Endodermal cell (in vitro differentiated cells): ENCODE data around the gene NT5C. TPM values are rescaled to one million over a fixed set of nuclear protein-coding genes. Genes with fewer than 3 reads are reported as not detected.

Experiments used
- DNase-seq: peaks from one replicate; pipeline ENCODE4 v3.0.0-alpha.2; 2017
- H3K27ac ChIP-seq: 2 replicates; pipeline ENCODE4 v1.5.1; 2013; ENCODE audit warnings: mild to moderate bottlenecking, low read depth, low read length, moderate library complexity
- H3K27me3 ChIP-seq: 2 replicates; pipeline ENCODE4 v1.6.1; 2013; ENCODE audit warnings: mild to moderate bottlenecking, low read length, moderate library complexity; ENCODE audit not compliant: insufficient read depth, control insufficient read depth, poor library complexity, severe bottlenecking
- H3K36me3 ChIP-seq: 2 replicates; pipeline ENCODE4 v1.7.0; 2013; ENCODE audit warnings: mild to moderate bottlenecking, low read length, moderate library complexity; ENCODE audit not compliant: control insufficient read depth, insufficient read depth
- H3K4me1 ChIP-seq: one replicate; pipeline ENCODE4 v1.7.0; 2013; ENCODE audit warnings: low read length; ENCODE audit not compliant: control insufficient read depth, insufficient read depth
- H3K4me3 ChIP-seq: 2 replicates; pipeline ENCODE4 v1.5.1; 2013; ENCODE audit warnings: mild to moderate bottlenecking, low read length, moderate library complexity
- H3K9ac ChIP-seq: 2 replicates; pipeline ENCODE4 v1.6.1; 2013; ENCODE audit warnings: mild to moderate bottlenecking, low read length, moderate library complexity; ENCODE audit not compliant: poor library complexity, severe bottlenecking; ENCODE audit errors: extremely low read depth
- H3K9me3 ChIP-seq: 2 replicates; pipeline ENCODE4 v1.6.1; 2013; ENCODE audit warnings: mild to moderate bottlenecking, low read length, moderate library complexity; ENCODE audit not compliant: control insufficient read depth
- H3K27ac Mint-ChIP-seq: 2 replicates; pipeline ENCODE4 v1.8.0; 2020; ENCODE audit warnings: mixed read lengths
- H3K27me3 Mint-ChIP-seq: 2 replicates; pipeline ENCODE4 v1.8.0; 2021; ENCODE audit warnings: mild to moderate bottlenecking, mixed read lengths; ENCODE audit not compliant: insufficient read depth
- H3K36me3 Mint-ChIP-seq: 2 replicates; pipeline ENCODE4 v1.8.0; 2020; ENCODE audit warnings: low read depth, mixed read lengths
- H3K4me1 Mint-ChIP-seq: 2 replicates; pipeline ENCODE4 v1.8.0; 2020; ENCODE audit warnings: mixed read lengths
- H3K4me3 Mint-ChIP-seq: 2 replicates; pipeline ENCODE4 v1.8.0; 2020; ENCODE audit warnings: mild to moderate bottlenecking, moderate library complexity, mixed read lengths
- H3K9me3 Mint-ChIP-seq: 2 replicates; pipeline ENCODE4 v1.8.0; 2020; ENCODE audit warnings: mild to moderate bottlenecking, mixed read lengths
- WGBS, 2 experiments: methylation state at CpG; one replicate each; pipeline versions ENCODE4 v1.1.5 to v1.1.7; 2013; ENCODE audit warnings: missing lambda C conversion rate in 2 of 2, mixed read lengths in 1 of 2; ENCODE audit not compliant: insufficient coverage in 1 of 2, insufficient read length in 1 of 2; 5-methylcytosine and 5-hydroxymethylcytosine counted together
- long read RNA-seq, 4 experiments: library from polyadenylated mRNA in 2 of 4; library from RNA in 1 of 4; library from capped mRNA in 1 of 4; stranded (forward) in 3 of 4; unstranded in 1 of 4; transcript quantifications; one replicate each; pipeline ENCODE4 v2.0.0, GENCODE V29; 2020 to 2021; ENCODE audit warnings: inconsistent platforms in 1 of 4
- polyA plus RNA-seq, 2 experiments: library from polyadenylated mRNA; stranded (reverse); fragments of 50-300 nt; gene quantifications; one replicate each; pipeline ENCODE4 v1.2.3, GENCODE V29; 2013
- total RNA-seq, 2 donors: library from RNA; stranded (reverse); fragmentation: NEBNext Ultra II Directional in 1 of 2; extraction: Animal tissue kit (Norgen Biotek cat#: 25700) in 1 of 2; gene quantifications; 2 replicates in 1 of 2; 3 replicates in 1 of 2; pipeline ENCODE4 v1.2.1, GENCODE V29; 2021
- TF ChIP-seq, protein P1 (sequence below): fragments of 200-600 bp; sonication (generic); conservative IDR thresholded peaks from 2 replicates; pipeline ENCODE4 v1.5.0; 2021; ENCODE audit warnings: antibody characterized with exemption, mild to moderate bottlenecking

Gene NT5C
- total RNA-seq: 10 to 100 TPM; 69.1 to 80.3 TPM
- 71.1 TPM for polyA plus RNA-seq (2013, experiment 1 of 2)
- 57.0 TPM for polyA plus RNA-seq (2013, experiment 2 of 2)
- long read RNA-seq, experiment 1, transcript NT5C-201 (5 exons, 954 nt): major isoform, 29 of 46 reads
- long read RNA-seq, experiment 1, partial matches to known transcripts: 1 of 46 reads
- long read RNA-seq, experiment 1, other reads (novel, unspliced or antisense): 12 of 46 reads
- long read RNA-seq, experiment 2, transcript NT5C-201 (5 exons, 954 nt): major isoform, 41 of 58 reads
- long read RNA-seq, experiment 2, partial matches to known transcripts: 0 of 58 reads
- long read RNA-seq, experiment 2, other reads (novel, unspliced or antisense): 10 of 58 reads
- long read RNA-seq, experiment 3, transcript NT5C-206 (4 exons, 726 nt): minor isoform, 10 of 131 reads
- long read RNA-seq, experiment 3, transcript NT5C-214 (2 exons, 503 nt): minor isoform, 10 of 131 reads
- long read RNA-seq, experiment 3, transcript NT5C-201 (5 exons, 954 nt): major isoform, 51 of 131 reads
- long read RNA-seq, experiment 3, transcript NT5C-213 (3 exons, 1,315 nt): minor isoform, 9 of 131 reads
- long read RNA-seq, experiment 3, partial matches to known transcripts: 6 of 131 reads
- long read RNA-seq, experiment 3, other reads (novel, unspliced or antisense): 30 of 131 reads
- long read RNA-seq, experiment 4, partial matches to known transcripts: 1 of 6 reads
- long read RNA-seq, experiment 4, other reads (novel, unspliced or antisense): 1 of 6 reads

DNA sequence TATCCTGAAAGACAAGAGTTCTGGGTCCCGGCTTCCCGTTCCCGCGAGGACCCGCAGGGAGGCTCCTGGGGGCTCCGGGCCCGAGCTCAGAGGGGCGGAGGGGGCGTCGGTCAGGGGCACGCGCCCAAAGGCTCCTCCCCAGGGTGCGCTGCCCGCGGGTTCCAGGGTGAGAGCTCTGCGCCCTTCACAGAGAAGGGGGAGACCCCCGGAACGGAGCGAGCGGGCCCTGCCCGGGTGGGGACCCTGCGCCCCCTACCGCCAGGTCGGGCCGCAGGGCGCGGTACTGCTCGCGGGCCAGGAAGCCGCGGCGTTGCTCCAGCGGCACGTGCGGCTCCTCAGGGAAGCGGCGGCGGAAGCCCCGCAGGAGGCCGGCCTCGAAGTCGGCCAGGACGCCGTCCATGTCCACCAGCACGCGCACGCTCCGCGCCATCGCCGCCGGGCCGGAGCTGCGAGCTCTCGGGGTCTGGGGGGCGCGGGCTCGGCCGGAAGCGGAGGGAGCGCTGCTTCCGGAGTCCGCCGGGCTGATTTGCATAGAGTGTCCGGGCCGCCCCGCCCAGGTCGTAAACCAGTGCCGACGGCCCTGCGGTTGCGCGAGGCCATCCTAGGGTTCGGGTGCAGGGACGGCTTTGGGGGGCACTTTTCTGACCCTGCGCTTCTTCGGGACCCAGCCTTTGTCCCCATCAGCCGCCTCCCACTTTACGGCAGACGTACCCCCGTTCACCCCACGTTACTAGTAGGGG, at the start of gene NT5C:
NT5C (minus strand) TSS at position 465 of the 740 bp plus-strand sequence; CDS start at position 430, 35 bp downstream.
- Histone ChIP-seq H3K27me3 (no peaks in the 10 kb centered on the region), H3K27ac (peak within 1 kb of the TSS; percentile 86), H3K4me1 (peaks cover 3% of the 10 kb centered on the region), H3K36me3 (peaks cover 41% of the 10 kb centered on the region), H3K4me3 (peak within 1 kb of the TSS; percentile 83), H3K9me3 (no peaks in the 10 kb centered on the region), H3K9ac (peak within 1 kb of the TSS; percentile 73)
- Mint-ChIP-seq H3K9me3 (no peaks in the 10 kb centered on the region), H3K27ac (peak within 1 kb of the TSS; percentile 90), H3K27me3 (no peaks in the 10 kb centered on the region), H3K4me1 (peaks cover 4% of the 10 kb centered on the region), H3K4me3 (peak within 1 kb of the TSS; percentile 79), H3K36me3 (peaks cover 24% of the 10 kb centered on the region)
- TF ChIP-seq, protein P1, sequence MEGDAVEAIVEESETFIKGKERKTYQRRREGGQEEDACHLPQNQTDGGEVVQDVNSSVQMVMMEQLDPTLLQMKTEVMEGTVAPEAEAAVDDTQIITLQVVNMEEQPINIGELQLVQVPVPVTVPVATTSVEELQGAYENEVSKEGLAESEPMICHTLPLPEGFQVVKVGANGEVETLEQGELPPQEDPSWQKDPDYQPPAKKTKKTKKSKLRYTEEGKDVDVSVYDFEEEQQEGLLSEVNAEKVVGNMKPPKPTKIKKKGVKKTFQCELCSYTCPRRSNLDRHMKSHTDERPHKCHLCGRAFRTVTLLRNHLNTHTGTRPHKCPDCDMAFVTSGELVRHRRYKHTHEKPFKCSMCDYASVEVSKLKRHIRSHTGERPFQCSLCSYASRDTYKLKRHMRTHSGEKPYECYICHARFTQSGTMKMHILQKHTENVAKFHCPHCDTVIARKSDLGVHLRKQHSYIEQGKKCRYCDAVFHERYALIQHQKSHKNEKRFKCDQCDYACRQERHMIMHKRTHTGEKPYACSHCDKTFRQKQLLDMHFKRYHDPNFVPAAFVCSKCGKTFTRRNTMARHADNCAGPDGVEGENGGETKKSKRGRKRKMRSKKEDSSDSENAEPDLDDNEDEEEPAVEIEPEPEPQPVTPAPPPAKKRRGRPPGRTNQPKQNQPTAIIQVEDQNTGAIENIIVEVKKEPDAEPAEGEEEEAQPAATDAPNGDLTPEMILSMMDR: peak; percentile 94
- DNase-seq: peak; percentile 97
- WGBS, 2 experiments: 3 to 4% methylated on average over 60 to 82 of the region's 82 CpGs

DNA sequence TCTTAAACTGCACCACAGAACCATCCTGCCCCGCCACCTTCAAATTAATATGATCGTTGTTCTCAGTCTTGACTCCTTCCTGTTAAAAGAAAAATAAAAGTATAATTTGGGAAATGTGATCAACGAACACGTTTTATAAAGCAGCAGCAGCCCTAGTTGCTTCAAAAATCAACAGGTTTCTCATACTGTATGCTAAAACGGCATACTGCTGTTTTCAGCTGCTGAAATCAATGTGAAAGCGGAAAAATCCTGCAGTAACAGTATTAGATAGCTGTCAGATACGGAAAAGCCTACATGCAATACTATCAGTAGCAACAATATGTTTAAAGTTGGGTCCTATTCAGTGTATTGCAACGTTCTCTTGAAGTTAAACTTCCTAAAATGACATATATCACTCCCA, 49.6 kb upstream of the NT5C start:
- peak overlapping the region; percentile 91 for H3K27ac Mint-ChIP-seq
- Histone ChIP-seq H3K36me3 (peaks cover 46% of the 10 kb centered on the region), H3K27ac (no peak overlapping the region), H3K9ac (peak overlapping the region; percentile 96), H3K4me1 (no peaks in the 10 kb centered on the region), H3K9me3 (no peaks in the 10 kb centered on the region), H3K27me3 (no peaks in the 10 kb centered on the region), H3K4me3 (peak overlapping the region; percentile 92)
- peaks cover 18% of the 10 kb centered on the region for H3K4me1 Mint-ChIP-seq
- TF ChIP-seq, protein P1: no peak
- no peaks in the 10 kb centered on the region for H3K27me3 Mint-ChIP-seq
- H3K4me3 Mint-ChIP-seq: peak overlapping the region; percentile 86
- H3K9me3 Mint-ChIP-seq: no peaks in the 10 kb centered on the region
- 30 to 35% methylated on average over 6 to 7 of the region's 8 CpGs for WGBS, 2 experiments
- no peak for DNase-seq
- peaks cover 34% of the 10 kb centered on the region for H3K36me3 Mint-ChIP-seq

DNA sequence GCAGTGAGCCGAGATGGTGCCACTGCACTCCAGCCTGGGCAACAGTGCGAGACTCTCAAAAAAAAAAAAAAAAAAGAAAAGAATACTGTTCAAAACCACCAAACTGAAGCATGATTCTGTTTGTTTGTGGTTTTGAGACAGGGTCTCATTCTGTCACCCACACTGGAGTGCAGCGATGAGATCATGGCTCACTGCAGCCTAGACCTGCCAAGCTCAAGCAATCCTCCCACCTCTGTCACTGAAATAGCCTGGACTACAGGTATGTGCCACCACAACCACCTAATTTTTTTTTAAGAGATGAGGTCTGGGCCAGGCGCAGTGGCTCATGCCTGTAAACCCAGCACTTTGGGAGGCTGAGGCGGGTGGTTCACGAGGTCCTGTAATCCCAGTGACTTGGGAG, 46.9 kb upstream of the NT5C start:
- H3K4me1 Mint-ChIP-seq: peaks cover 9% of the 10 kb centered on the region
- Histone ChIP-seq H3K9ac (no peak overlapping the region), H3K4me1 (no peaks in the 10 kb centered on the region), H3K9me3 (no peaks in the 10 kb centered on the region), H3K27ac (no peak overlapping the region), H3K27me3 (no peaks in the 10 kb centered on the region), H3K4me3 (no peak overlapping the region), H3K36me3 (peaks cover 72% of the 10 kb centered on the region)
- WGBS, 2 experiments: 89 to 98% methylated on average over 5 to 6 of the region's 6 CpGs
- H3K36me3 Mint-ChIP-seq: peaks cover 59% of the 10 kb centered on the region
- H3K27ac Mint-ChIP-seq: peak overlapping the region; percentile 44
- no peaks in the 10 kb centered on the region for H3K27me3 Mint-ChIP-seq
- H3K4me3 Mint-ChIP-seq: no peak overlapping the region
- TF ChIP-seq, protein P1: no peak
- DNase-seq: no peak
- H3K9me3 Mint-ChIP-seq: no peaks in the 10 kb centered on the region
